ENCODE results near the gene CHURC1. TPM values are rescaled to one million over a fixed set of nuclear protein-coding genes. Genes with fewer than 3 reads are reported as not detected.

The CHURC1 gene
- total RNA-seq, 1 donor from 2014 or later, result 31.9 TPM

DNA sequence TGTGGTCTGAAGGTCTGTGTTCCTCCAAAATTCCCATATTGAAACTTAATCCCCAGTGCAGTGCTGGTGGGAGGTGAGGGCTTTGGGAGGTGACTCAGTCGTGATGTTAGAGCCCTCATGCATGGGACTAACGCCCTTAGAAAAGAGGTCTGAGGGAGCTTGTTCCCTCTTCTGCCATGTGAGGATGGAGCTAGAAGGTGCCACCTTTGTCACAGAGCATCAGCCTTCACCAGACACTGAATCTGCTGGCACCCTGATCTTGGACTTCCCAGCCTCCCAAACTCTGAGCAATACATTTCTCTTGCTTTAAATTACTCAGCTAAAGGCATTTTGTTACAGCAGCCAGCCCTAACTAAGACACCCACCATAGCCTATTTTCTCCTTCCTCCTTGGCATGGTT, 43.9 kb downstream of the CHURC1 start:
- H3K4me1 ChIP-seq, result no peaks in the 10 kb centered on the region
- H3K27ac ChIP-seq, result no peak overlapping the region
- H3K4me3 ChIP-seq, result no peak overlapping the region
- no peak for TF ChIP-seq CTCF (IDR thresholded peaks at IDR 0.05)
- no peaks in the 10 kb centered on the region for H3K36me3 ChIP-seq
- H3K27me3 ChIP-seq, result no peaks in the 10 kb centered on the region
- intact Hi-C loops (cut with DNase I), result no loop called here
- H3K9me3 ChIP-seq, result no peaks in the 10 kb centered on the region
- no peak for DNase-seq (ENCODE audit: low spot score in 2 of 2)

- Histone ChIP-seq H3K9me3 (no peaks in the 10 kb centered on the region), H3K4me3 (no peak overlapping the region), H3K27ac (no peak overlapping the region), H3K27me3 (no peaks in the 10 kb centered on the region), H3K36me3 (no peaks in the 10 kb centered on the region), H3K4me1 (no peaks in the 10 kb centered on the region)
- intact Hi-C loops (cut with DNase I), result no loop called here
- TF ChIP-seq CTCF (IDR thresholded peaks at IDR 0.05), result no peak
- DNase-seq (ENCODE audit: low spot score in 2 of 2), result no peak
These were observed 44.5 kb downstream of the CHURC1 start for GRCh38 chr14:64958743-64959142.

GRCh38 chr14:64960762-64961276, 46.6 kb downstream of the CHURC1 start:
- H3K27me3 ChIP-seq, result no peaks in the 10 kb centered on the region
- no peaks in the 10 kb centered on the region for H3K36me3 ChIP-seq
- TF ChIP-seq CTCF (IDR thresholded peaks at IDR 0.05), result no peak
- intact Hi-C loops (cut with DNase I), result no loop called here
- no peak overlapping the region for H3K27ac ChIP-seq
- no peaks in the 10 kb centered on the region for H3K9me3 ChIP-seq
- DNase-seq (ENCODE audit: low spot score in 2 of 2), result no peak
- H3K4me1 ChIP-seq, result no peaks in the 10 kb centered on the region
- no peak overlapping the region for H3K4me3 ChIP-seq

- Histone ChIP-seq H3K27me3 (no peaks in the 10 kb centered on the region), H3K4me1 (no peaks in the 10 kb centered on the region), H3K36me3 (no peaks in the 10 kb centered on the region), H3K27ac (no peak overlapping the region), H3K4me3 (no peak overlapping the region), H3K9me3 (no peaks in the 10 kb centered on the region)
- DNase-seq (ENCODE audit: low spot score in 2 of 2), result no peak
- no peak for TF ChIP-seq CTCF (IDR thresholded peaks at IDR 0.05)
- intact Hi-C loops (cut with DNase I), result no loop called here
These were observed 49.4 kb downstream of the CHURC1 start for GRCh38 chr14:64963611-64964010.

GRCh38 chr14:64965356-64966000, 51.2 kb downstream of the CHURC1 start:
- H3K27me3 ChIP-seq, result no peaks in the 10 kb centered on the region
- no peak for TF ChIP-seq CTCF (IDR thresholded peaks at IDR 0.05)
- no peaks in the 10 kb centered on the region for H3K9me3 ChIP-seq
- H3K4me3 ChIP-seq, result no peak overlapping the region
- no peaks in the 10 kb centered on the region for H3K36me3 ChIP-seq
- no peak for DNase-seq (ENCODE audit: low spot score in 2 of 2)
- intact Hi-C loops (cut with DNase I), result no loop called here
- H3K27ac ChIP-seq, result no peak overlapping the region
- H3K4me1 ChIP-seq, result no peaks in the 10 kb centered on the region
